Measurements from ENCODE around the gene MACF1.
A peak's percentile ranks its signal among the peaks of the same experiment; 100 is the strongest.

MACF1 gene

GRCh38 chr1:39342776-39343175 lies 138.3 kb downstream of the MACF1 start:
- Histone ChIP-seq H3K36me3 (ENCODE audit: control insufficient read depth, insufficient read depth, low read length, severe bottlenecking) (peaks cover 80% of the 10 kb centered on the region), H3K9me3 (ENCODE audit: control insufficient read depth, low read length) (no peaks in the 10 kb centered on the region), H3K9ac (ENCODE audit: low read length) (no peak overlapping the region), H3K4me3 (ENCODE audit: low read length) (no peak overlapping the region), H3K4me1 (ENCODE audit: control insufficient read depth, insufficient read depth, low read length) (no peaks in the 10 kb centered on the region), H3K27me3 (replicated peaks; ENCODE audit: control insufficient read depth, insufficient read depth, low read length) (no peaks in the 10 kb centered on the region)
- DNase-seq (ENCODE audit: low read depth), result no peak

- H3K27me3 ChIP-seq (replicated peaks; ENCODE audit: control insufficient read depth, insufficient read depth, low read length), result no peaks in the 10 kb centered on the region
- DNase-seq (ENCODE audit: low read depth), result no peak
- H3K9me3 ChIP-seq (ENCODE audit: control insufficient read depth, low read length), result no peaks in the 10 kb centered on the region
- no peaks in the 10 kb centered on the region for H3K4me1 ChIP-seq (ENCODE audit: control insufficient read depth, insufficient read depth, low read length)
- H3K4me3 ChIP-seq (ENCODE audit: low read length), result no peak overlapping the region
- peaks cover 80% of the 10 kb centered on the region for H3K36me3 ChIP-seq (ENCODE audit: control insufficient read depth, insufficient read depth, low read length, severe bottlenecking)
- H3K9ac ChIP-seq (ENCODE audit: low read length), result no peak overlapping the region
These were observed 140.1 kb downstream of the MACF1 start for GRCh38 chr1:39344394-39345154.

GRCh38 chr1:39346872-39347271 lies 142.4 kb downstream of the MACF1 start:
- no peaks in the 10 kb centered on the region for H3K4me1 ChIP-seq (ENCODE audit: control insufficient read depth, insufficient read depth, low read length)
- DNase-seq (ENCODE audit: low read depth), result no peak
- no peaks in the 10 kb centered on the region for H3K9me3 ChIP-seq (ENCODE audit: control insufficient read depth, low read length)
- no peaks in the 10 kb centered on the region for H3K27me3 ChIP-seq (replicated peaks; ENCODE audit: control insufficient read depth, insufficient read depth, low read length)
- no peak overlapping the region for H3K4me3 ChIP-seq (ENCODE audit: low read length)
- H3K36me3 ChIP-seq (ENCODE audit: control insufficient read depth, insufficient read depth, low read length, severe bottlenecking), result peaks cover 82% of the 10 kb centered on the region
- H3K9ac ChIP-seq (ENCODE audit: low read length), result no peak overlapping the region

- peaks cover 82% of the 10 kb centered on the region for H3K36me3 ChIP-seq (ENCODE audit: control insufficient read depth, insufficient read depth, low read length, severe bottlenecking)
- no peaks in the 10 kb centered on the region for H3K4me1 ChIP-seq (ENCODE audit: control insufficient read depth, insufficient read depth, low read length)
- H3K9me3 ChIP-seq (ENCODE audit: control insufficient read depth, low read length), result no peaks in the 10 kb centered on the region
- no peak overlapping the region for H3K4me3 ChIP-seq (ENCODE audit: low read length)
- no peak overlapping the region for H3K9ac ChIP-seq (ENCODE audit: low read length)
- no peak for DNase-seq (ENCODE audit: low read depth)
- H3K27me3 ChIP-seq (replicated peaks; ENCODE audit: control insufficient read depth, insufficient read depth, low read length), result no peaks in the 10 kb centered on the region
These were observed 143.8 kb downstream of the MACF1 start for GRCh38 chr1:39348278-39348677.

- peaks cover 94% of the 10 kb centered on the region for H3K36me3 ChIP-seq (ENCODE audit: control insufficient read depth, insufficient read depth, low read length, severe bottlenecking)
- no peak for DNase-seq (ENCODE audit: low read depth)
- H3K4me1 ChIP-seq (ENCODE audit: control insufficient read depth, insufficient read depth, low read length), result no peaks in the 10 kb centered on the region
- H3K4me3 ChIP-seq (ENCODE audit: low read length), result no peak overlapping the region
- H3K27me3 ChIP-seq (replicated peaks; ENCODE audit: control insufficient read depth, insufficient read depth, low read length), result no peaks in the 10 kb centered on the region
- H3K9ac ChIP-seq (ENCODE audit: low read length), result no peak overlapping the region
- H3K9me3 ChIP-seq (ENCODE audit: control insufficient read depth, low read length), result no peaks in the 10 kb centered on the region
These were observed 148.4 kb downstream of the MACF1 start for GRCh38 chr1:39352881-39353280.

GRCh38 chr1:39354572-39354971 lies 150.1 kb downstream of the MACF1 start:
- Histone ChIP-seq H3K4me3 (ENCODE audit: low read length) (no peak overlapping the region), H3K9me3 (ENCODE audit: control insufficient read depth, low read length) (no peaks in the 10 kb centered on the region), H3K27me3 (replicated peaks; ENCODE audit: control insufficient read depth, insufficient read depth, low read length) (no peaks in the 10 kb centered on the region), H3K36me3 (ENCODE audit: control insufficient read depth, insufficient read depth, low read length, severe bottlenecking) (peaks cover 94% of the 10 kb centered on the region), H3K9ac (ENCODE audit: low read length) (no peak overlapping the region), H3K4me1 (ENCODE audit: control insufficient read depth, insufficient read depth, low read length) (peaks cover 11% of the 10 kb centered on the region)
- DNase-seq (ENCODE audit: low read depth), result no peak

GRCh38 chr1:39358491-39358890 lies 154.0 kb downstream of the MACF1 start:
- H3K27me3 ChIP-seq (replicated peaks; ENCODE audit: control insufficient read depth, insufficient read depth, low read length), result no peaks in the 10 kb centered on the region
- H3K9ac ChIP-seq (ENCODE audit: low read length), result no peak overlapping the region
- peaks cover 85% of the 10 kb centered on the region for H3K36me3 ChIP-seq (ENCODE audit: control insufficient read depth, insufficient read depth, low read length, severe bottlenecking)
- no peaks in the 10 kb centered on the region for H3K9me3 ChIP-seq (ENCODE audit: control insufficient read depth, low read length)
- H3K4me3 ChIP-seq (ENCODE audit: low read length), result no peak overlapping the region
- DNase-seq (ENCODE audit: low read depth), result no peak
- H3K4me1 ChIP-seq (ENCODE audit: control insufficient read depth, insufficient read depth, low read length), result peaks cover 16% of the 10 kb centered on the region

- H3K9me3 ChIP-seq (ENCODE audit: control insufficient read depth, low read length), result no peaks in the 10 kb centered on the region
- H3K9ac ChIP-seq (ENCODE audit: low read length), result no peak overlapping the region
- peaks cover 79% of the 10 kb centered on the region for H3K36me3 ChIP-seq (ENCODE audit: control insufficient read depth, insufficient read depth, low read length, severe bottlenecking)
- no peaks in the 10 kb centered on the region for H3K27me3 ChIP-seq (replicated peaks; ENCODE audit: control insufficient read depth, insufficient read depth, low read length)
- H3K4me3 ChIP-seq (ENCODE audit: low read length), result no peak overlapping the region
- H3K4me1 ChIP-seq (ENCODE audit: control insufficient read depth, insufficient read depth, low read length), result peaks cover 16% of the 10 kb centered on the region
- no peak for DNase-seq (ENCODE audit: low read depth)
These were observed 154.6 kb downstream of the MACF1 start for GRCh38 chr1:39359028-39359570.

- no peak overlapping the region for H3K9ac ChIP-seq (ENCODE audit: low read length)
- H3K36me3 ChIP-seq (ENCODE audit: control insufficient read depth, insufficient read depth, low read length, severe bottlenecking), result peaks cover 74% of the 10 kb centered on the region
- H3K27me3 ChIP-seq (replicated peaks; ENCODE audit: control insufficient read depth, insufficient read depth, low read length), result no peaks in the 10 kb centered on the region
- no peak for DNase-seq (ENCODE audit: low read depth)
- no peak overlapping the region for H3K4me3 ChIP-seq (ENCODE audit: low read length)
- H3K9me3 ChIP-seq (ENCODE audit: control insufficient read depth, low read length), result no peaks in the 10 kb centered on the region
- H3K4me1 ChIP-seq (ENCODE audit: control insufficient read depth, insufficient read depth, low read length), result peaks cover 16% of the 10 kb centered on the region
These were observed 156.2 kb downstream of the MACF1 start for GRCh38 chr1:39360731-39361130.

- no peak for DNase-seq (ENCODE audit: low read depth)
- Histone ChIP-seq H3K9ac (ENCODE audit: low read length) (no peak overlapping the region), H3K36me3 (ENCODE audit: control insufficient read depth, insufficient read depth, low read length, severe bottlenecking) (peaks cover 73% of the 10 kb centered on the region), H3K27me3 (replicated peaks; ENCODE audit: control insufficient read depth, insufficient read depth, low read length) (no peaks in the 10 kb centered on the region), H3K4me3 (ENCODE audit: low read length) (no peak overlapping the region), H3K4me1 (ENCODE audit: control insufficient read depth, insufficient read depth, low read length) (peaks cover 16% of the 10 kb centered on the region), H3K9me3 (ENCODE audit: control insufficient read depth, low read length) (no peaks in the 10 kb centered on the region)
These were observed 157.0 kb downstream of the MACF1 start for GRCh38 chr1:39361446-39361845.

GRCh38 chr1:39363267-39363666 lies 158.8 kb downstream of the MACF1 start:
- Histone ChIP-seq H3K9ac (ENCODE audit: low read length) (no peak overlapping the region), H3K9me3 (ENCODE audit: control insufficient read depth, low read length) (no peaks in the 10 kb centered on the region), H3K4me3 (ENCODE audit: low read length) (no peak overlapping the region), H3K27me3 (replicated peaks; ENCODE audit: control insufficient read depth, insufficient read depth, low read length) (no peaks in the 10 kb centered on the region), H3K4me1 (ENCODE audit: control insufficient read depth, insufficient read depth, low read length) (peaks cover 16% of the 10 kb centered on the region), H3K36me3 (ENCODE audit: control insufficient read depth, insufficient read depth, low read length, severe bottlenecking) (peaks cover 58% of the 10 kb centered on the region)
- DNase-seq (ENCODE audit: low read depth), result peak; percentile 14

GRCh38 chr1:39368045-39368444 lies 163.6 kb downstream of the MACF1 start:
- H3K9ac ChIP-seq (ENCODE audit: low read length), result no peak overlapping the region
- peaks cover 21% of the 10 kb centered on the region for H3K4me1 ChIP-seq (ENCODE audit: control insufficient read depth, insufficient read depth, low read length)
- no peaks in the 10 kb centered on the region for H3K27me3 ChIP-seq (replicated peaks; ENCODE audit: control insufficient read depth, insufficient read depth, low read length)
- H3K9me3 ChIP-seq (ENCODE audit: control insufficient read depth, low read length), result no peaks in the 10 kb centered on the region
- H3K36me3 ChIP-seq (ENCODE audit: control insufficient read depth, insufficient read depth, low read length, severe bottlenecking), result peaks cover 52% of the 10 kb centered on the region
- no peak overlapping the region for H3K4me3 ChIP-seq (ENCODE audit: low read length)
- DNase-seq (ENCODE audit: low read depth), result no peak
